Activated T-cell treated with anti-CD3 and anti-CD28 coated beads for 1 hour (primary cell): ENCODE measurements around the gene GRIFIN.
A peak's percentile ranks its signal among the peaks of the same experiment; 100 is the strongest.

Experiments used
- DNase-seq: peaks from one replicate; pipeline ENCODE4 v3.0.0-alpha.2; 2020; ENCODE audit warnings: low read depth

GRIFIN gene

GRCh38 chr7:2512713-2513112, 36.5 kb upstream of the GRIFIN start:
- DNase-seq = no peak

- DNase-seq = no peak
These were observed 36.0 kb upstream of the GRIFIN start for GRCh38 chr7:2512179-2512661.

DNA sequence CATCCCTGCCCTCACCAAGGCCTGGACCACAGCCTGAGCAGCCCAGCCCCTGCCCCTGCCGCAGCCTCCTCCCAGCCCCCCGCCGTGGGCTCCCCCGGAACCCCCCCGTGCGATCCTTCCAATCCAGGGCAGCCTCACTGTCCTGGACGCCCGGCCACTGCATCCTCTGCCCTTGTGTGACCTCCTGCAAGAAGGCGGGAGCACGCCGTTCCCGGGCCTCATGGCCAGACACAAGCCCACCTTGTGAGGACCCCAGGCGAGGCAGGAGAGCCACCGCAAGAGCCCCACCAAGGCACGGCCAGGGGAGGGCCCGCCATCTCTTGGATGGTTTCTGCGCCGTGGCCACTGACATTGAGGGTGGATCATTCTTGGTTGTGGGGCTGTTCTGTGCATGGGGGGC, 35.6 kb upstream of the GRIFIN start:
- no peak for DNase-seq

DNA sequence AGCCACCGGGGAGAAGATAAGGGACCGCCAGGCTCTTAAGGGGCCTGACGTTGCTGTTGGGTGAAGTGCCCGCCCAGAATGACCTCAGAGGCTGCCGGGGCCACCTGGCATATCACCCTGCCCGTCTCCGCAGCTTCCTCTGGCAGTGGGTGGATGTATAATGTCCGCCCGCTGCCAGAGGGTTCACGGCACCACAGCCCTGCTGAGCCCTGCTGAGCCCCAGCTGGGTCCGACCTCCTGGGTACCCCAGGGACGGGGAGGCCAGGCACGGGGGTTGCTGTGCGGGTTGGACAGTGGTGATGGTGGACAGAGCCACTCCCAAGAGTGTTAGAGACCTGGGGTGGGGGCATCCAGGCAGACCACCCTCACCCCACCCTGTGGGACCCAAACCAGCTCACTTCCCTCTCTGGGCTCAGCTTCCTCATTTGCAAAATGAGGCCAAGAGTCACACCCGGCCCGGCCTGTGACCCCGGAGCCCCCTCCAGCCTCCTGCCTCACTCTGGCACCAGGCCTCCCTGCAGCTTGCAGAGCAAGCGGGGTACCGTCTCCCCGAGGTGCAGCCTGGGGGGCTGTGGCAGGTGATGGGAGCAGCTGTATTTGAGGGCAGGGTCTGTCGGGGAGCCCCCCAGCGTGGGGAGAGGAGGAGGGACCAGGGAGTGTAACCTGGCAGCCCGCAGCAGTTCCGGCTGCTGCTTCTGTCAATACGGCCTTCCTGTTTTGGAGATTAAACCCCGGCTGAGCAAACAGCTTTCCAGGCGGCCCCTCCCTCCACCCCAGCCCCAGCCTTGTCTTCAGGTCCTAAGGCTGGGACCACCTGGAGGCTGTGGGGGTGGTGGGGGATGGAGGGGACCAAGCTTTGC, 34.9 kb upstream of the GRIFIN start:
- DNase-seq = peak; percentile 56

- no peak for DNase-seq
These were observed 34.1 kb upstream of the GRIFIN start for GRCh38 chr7:2510130-2510776.

GRCh38 chr7:2509298-2509906, 33.2 kb upstream of the GRIFIN start:
- no peak for DNase-seq

DNA sequence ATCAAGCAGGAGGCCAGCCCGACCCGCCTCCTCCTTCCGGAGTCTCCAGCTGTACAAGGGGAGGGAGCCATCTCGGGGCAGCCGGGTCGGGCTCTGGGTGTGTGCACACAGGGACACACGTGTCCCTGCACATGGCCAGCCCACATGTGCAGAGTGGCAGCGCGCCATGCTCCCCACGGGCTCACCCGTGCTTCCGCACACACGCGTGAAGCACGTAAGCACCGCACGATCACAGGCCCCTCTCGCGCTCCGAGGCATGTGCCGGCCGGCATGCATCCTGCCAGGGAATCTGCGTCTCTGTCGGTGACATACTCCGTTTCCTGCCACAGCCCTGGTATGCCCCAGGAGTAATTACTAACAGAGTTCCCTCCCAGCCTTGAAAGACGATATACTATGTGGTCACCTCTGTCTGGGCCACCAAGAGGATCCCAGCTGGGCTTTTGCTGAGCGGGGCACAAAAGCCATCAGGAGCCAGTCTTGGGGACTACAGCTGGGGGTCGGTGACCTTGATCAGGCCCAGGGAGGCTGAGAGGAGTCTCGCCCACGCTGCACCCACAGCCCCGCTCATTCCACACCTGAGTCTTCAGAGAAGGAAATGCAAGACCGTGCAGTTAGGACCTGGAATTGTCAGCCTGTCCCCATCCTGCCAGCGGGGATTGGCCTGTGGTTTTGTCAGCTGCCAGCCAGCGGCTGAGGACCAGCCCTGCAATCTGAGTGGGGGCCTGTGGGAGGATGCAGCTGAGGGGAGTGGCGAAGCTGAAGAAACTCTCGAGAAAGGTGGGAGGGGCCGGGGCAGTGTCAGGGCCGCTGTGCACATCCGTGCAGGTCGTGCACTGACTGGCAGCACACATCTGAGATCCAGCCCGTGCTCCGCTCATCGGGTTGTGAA, 32.4 kb upstream of the GRIFIN start:
- peak; percentile 68 for DNase-seq

- DNase-seq = no peak
These were observed 31.7 kb upstream of the GRIFIN start for GRCh38 chr7:2507917-2508306.

GRCh38 chr7:2507208-2507916, 31.2 kb upstream of the GRIFIN start:
- DNase-seq = no peak

GRCh38 chr7:2505401-2505800, 29.2 kb upstream of the GRIFIN start:
- DNase-seq = no peak

DNA sequence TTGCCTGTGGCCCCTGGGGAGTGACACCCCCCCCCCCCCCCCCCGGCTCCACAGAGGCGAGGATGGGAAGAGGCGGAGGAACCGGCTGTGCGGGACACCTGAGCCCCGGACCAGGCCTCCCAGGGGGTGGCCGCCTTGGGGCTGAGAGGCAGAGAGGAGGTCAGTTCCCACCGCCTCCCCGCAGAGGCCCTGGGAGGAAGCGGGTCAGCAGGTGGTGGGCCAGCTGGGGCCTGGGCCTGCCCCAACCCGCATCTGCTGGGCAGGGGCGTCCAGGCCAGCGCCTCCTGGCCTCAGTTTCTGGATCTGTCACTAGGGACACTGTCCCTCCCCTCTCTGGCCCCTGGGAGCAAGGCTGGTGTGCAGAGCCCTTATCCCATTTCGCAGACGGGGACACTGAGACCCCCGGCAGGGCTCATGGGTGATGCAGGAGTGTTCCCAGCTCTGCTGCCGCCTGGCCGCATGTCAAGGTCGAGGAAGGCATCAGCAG, 28.7 kb upstream of the GRIFIN start:
- DNase-seq = no peak

DNA sequence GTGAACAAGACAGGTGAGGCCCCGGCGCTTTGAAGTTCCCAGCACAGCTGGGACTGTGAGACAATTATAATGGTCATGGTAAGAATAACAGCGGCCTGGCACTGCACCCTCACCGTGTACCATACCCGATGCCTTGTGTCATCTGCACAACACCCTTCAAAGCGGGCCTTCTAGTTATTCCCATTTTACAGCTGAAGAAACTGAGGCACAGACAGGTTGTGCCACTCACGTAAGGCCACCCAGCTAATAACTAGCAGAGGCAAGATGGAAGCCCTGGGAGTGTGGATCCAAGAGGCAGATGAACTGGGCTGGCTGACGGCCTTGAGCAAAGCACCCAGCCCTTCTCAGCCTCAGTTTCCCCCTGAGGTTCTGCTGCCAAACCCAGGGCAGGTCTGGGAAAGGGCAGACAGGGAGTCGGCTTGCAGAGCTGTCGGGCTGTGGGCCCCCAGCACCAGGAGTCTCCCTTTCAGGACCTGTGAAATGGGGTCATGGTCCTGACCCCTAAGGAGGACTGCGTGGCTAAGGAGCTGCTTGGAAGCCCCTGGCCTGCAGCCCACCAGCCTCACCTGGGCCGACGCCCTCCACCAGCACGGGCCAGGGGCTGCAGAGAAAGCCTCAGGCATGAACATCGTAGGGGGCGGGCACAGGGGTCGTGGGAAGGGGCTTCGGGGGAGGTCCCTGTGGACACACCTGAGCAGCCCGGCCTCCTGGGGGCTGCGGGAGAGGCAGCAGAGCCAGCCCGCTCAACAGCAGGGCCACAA, 28.1 kb upstream of the GRIFIN start:
- DNase-seq = no peak

DNA sequence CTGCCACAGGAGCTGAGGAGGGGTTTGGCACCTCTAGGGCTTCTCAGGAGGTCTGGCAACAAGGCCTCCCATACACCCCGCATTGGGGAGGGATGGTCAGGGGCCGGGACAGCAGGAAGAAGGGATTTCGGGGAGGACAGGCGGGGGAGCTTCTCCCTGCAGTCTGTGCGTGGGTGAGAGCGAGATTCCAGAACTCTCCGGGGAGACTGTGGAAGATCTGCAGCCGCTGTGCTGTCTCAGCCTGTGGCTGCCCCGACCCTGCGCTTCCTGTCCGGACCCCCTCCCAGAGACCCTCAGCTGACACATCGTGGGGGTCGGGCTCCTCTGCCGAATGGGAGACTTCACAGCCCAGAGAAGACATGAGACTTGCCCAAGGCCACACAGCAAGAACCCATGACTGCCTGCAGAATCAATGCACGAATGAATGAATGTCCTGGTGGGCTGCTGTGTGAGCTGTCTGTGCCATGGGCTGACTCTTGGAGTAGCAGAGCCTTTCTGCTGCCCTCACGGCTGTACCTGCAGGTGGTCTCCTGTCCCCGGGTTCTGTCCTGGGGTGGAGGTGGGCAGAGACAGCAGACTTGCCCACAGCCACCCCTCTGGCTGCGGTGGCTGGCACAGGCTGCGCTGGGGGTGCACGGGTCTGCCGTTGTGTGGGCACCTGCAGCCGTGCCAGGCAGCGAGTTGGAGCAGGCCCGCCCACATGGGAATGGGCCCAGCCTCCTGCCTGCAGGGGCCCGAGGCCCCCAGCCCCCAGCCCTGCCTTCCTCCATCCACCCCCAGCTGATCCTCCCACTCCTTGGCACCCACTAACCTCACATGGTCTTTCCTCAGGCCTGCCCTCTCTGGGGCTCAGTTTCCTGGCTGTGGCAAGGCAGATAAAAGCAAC, 27.1 kb upstream of the GRIFIN start:
- no peak for DNase-seq

DNA sequence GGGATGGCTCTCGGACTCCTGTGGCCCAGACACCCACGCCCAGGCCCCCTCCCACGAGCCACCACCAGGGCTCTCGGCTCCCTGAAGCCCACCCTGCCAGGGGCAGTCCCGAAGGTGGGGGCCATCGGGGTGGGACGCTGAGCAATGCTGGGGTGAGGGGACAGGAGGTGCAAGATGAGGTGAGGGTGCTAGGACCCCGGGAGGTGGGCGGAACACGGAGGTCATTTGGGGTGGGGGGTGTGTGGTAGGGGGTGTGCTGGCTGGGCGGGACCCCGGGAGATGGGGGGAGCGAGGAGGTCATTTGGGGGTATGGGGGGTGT, 26.4 kb upstream of the GRIFIN start:
- DNase-seq = no peak

- no peak for DNase-seq
These were observed 25.9 kb upstream of the GRIFIN start for GRCh38 chr7:2501947-2502646.

DNA sequence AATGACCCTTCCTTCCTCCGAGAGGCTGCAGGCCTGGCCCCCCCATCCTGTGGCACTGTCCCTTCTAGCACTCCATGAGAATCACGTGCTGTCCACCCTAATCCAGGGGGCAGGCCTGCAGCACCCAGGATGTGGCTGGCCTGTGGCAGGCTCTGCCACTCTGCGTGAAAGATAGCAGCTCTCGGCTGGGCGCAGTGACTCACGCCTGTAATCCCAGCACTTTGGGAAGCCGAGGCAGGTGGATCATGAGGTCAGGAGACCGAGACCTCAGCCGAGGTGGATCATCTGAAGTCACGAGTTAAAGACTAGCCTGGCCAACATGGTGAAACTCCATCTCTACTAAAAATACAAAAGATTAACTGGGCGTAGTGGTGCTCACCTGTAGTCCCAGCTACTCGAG, 24.5 kb upstream of the GRIFIN start:
- no peak for DNase-seq

GRCh38 chr7:2499719-2500430, 23.7 kb upstream of the GRIFIN start:
- DNase-seq = no peak

DNA sequence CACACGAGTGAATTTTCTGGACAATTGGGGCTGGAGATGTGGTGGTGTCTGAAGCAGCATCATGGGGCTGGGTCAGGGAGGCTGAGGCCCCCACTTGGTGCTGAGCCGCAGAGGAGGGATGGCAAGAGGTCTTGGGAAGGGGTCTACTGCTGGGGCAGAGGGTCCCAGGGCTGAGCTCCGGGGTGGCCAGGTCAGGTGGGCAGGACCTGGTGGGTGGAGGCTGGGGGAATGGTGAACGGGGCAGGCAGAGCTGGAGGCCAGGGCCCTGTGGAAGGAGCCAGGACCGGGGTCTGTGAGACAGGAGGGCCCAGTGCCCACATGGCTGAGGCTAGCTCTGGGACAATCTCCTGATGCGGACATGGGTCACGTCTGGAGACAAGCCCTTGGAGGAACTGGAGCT, 23.0 kb upstream of the GRIFIN start:
- no peak for DNase-seq
